ENCODE measurements around the gene LZTS2. TPM values are rescaled to one million over a fixed set of nuclear protein-coding genes. Genes with fewer than 3 reads are reported as not detected.

Gene LZTS2
- total RNA-seq, 4 donors from 2014 or later, result 51.5 to 123 (median 85.2) TPM

DNA sequence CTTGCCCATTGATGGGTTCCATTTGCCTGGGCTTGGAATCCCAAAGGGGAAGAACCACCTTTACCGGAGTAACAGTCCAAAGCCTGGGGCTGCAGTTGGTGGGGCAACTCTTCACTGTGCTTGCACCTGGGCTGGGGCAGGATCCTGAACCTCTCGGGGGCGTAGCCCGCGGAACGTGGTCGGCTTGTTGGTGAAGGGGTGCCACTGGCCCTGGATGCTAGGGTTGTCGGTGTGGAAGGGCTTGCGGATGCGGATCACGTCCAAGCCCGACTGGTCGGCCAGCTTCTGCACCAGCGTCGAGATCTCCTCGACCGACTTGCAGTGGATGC, 13.0 kb upstream of the LZTS2 start:
- peak overlapping the region; percentile 87 to 88 for H3K4me3 ChIP-seq
- intact Hi-C loops (cut with DNase I; ENCODE audit: low total_unique reads), result no loop called here
- peaks cover 6 to 20% of the 10 kb centered on the region in 2 donors for H3K4me1 ChIP-seq
- DNase-seq, result no peak
- no peaks in the 10 kb centered on the region for H3K27me3 ChIP-seq
- H3K9me3 ChIP-seq, result no peaks in the 10 kb centered on the region
- H3K27ac ChIP-seq, result peak overlapping the region; percentile 76 to 77
- no peak for TF ChIP-seq POLR2A (IDR thresholded peaks at IDR 0.05)
- H3K36me3 ChIP-seq, result no peaks in the 10 kb centered on the region

DNA sequence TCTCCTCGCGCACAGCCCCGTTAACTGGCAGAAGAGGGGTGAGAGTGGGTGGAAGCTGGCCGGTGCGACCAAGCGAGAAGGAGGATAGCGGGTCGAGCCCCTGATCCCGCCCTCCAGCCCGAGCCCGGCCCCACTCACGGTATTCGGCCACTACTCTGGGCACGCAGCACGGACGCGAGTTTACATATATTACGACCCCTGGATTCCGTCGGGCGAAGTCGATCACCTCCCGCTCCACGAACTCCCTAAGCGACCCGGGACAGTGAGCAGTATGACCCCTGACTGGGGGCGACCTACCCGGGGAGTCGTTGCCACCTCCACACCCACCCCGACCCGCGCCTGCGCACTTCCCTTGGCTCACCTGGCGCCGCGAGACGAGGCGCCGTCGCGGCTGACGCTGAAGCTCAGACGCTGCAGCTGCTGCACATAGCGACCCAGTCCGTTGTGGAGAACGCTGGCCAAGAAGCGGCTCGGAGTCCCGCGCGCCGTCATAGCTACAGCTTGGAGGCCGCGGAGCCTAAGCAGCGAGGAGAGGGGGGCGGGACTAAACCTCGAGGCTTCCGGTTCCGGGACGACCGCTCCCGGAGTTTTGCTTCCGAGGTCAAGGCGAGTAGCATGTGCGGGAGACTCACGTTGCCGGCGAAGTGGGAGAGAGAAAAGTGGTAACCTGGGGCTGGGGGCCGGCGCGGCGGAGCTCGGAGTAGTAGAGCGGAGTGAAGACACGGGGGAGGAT, 12.5 kb upstream of the LZTS2 start, which contains the start of the genes MRPL43 and TWNK:
TSS of gene MRPL43 (minus strand) at position 546 of the 733 bp plus-strand sequence. CDS start at position 492, 54 bp downstream.
TSS of gene TWNK (plus strand) at position 592 of the 733 bp plus-strand sequence. CDS start 668 bp downstream, outside the sequence.
- peak within 1 kb of the TSS; percentile 76 to 77 for H3K27ac ChIP-seq
- intact Hi-C loops (cut with DNase I; ENCODE audit: low total_unique reads), result no loop called here
- H3K4me1 ChIP-seq, result peaks cover 6 to 20% of the 10 kb centered on the region in 2 donors
- peak within 1 kb of the TSS; percentile 87 to 88 for H3K4me3 ChIP-seq
- TF ChIP-seq, protein P1, sequence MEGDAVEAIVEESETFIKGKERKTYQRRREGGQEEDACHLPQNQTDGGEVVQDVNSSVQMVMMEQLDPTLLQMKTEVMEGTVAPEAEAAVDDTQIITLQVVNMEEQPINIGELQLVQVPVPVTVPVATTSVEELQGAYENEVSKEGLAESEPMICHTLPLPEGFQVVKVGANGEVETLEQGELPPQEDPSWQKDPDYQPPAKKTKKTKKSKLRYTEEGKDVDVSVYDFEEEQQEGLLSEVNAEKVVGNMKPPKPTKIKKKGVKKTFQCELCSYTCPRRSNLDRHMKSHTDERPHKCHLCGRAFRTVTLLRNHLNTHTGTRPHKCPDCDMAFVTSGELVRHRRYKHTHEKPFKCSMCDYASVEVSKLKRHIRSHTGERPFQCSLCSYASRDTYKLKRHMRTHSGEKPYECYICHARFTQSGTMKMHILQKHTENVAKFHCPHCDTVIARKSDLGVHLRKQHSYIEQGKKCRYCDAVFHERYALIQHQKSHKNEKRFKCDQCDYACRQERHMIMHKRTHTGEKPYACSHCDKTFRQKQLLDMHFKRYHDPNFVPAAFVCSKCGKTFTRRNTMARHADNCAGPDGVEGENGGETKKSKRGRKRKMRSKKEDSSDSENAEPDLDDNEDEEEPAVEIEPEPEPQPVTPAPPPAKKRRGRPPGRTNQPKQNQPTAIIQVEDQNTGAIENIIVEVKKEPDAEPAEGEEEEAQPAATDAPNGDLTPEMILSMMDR (IDR thresholded peaks at IDR 0.05), result no peak
- TF ChIP-seq POLR2A (IDR thresholded peaks at IDR 0.05), result peak; percentile 24 to 55
- no peaks in the 10 kb centered on the region for H3K36me3 ChIP-seq
- no peaks in the 10 kb centered on the region for H3K9me3 ChIP-seq
- no peaks in the 10 kb centered on the region for H3K27me3 ChIP-seq
- peak; percentile 83 to 85 for DNase-seq

DNA sequence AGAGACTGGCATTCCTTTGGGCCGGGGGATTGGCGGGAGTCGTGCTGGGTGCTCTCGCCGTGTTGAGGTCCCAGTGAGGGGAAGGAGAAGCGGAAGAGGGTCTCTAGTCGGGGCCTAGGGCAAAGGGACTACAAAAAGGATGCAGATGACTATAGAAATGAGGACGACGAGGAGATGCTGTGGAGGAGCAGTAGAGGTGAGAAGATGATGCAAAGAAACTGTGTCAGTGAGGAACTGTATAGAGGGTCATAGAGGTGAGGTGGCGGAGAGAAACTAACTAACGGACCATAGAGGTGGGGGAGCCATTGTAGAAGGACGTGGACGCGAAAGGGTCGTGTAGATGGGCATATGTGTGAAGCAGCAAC, 11.9 kb upstream of the LZTS2 start:
- no peak for DNase-seq
- peaks cover 6 to 20% of the 10 kb centered on the region in 2 donors for H3K4me1 ChIP-seq
- H3K4me3 ChIP-seq, result peak overlapping the region; percentile 87 to 88
- H3K9me3 ChIP-seq, result no peaks in the 10 kb centered on the region
- no peaks in the 10 kb centered on the region for H3K36me3 ChIP-seq
- intact Hi-C loops (cut with DNase I; ENCODE audit: low total_unique reads), result no loop called here
- H3K27ac ChIP-seq, result peak overlapping the region; percentile 76 to 77
- TF ChIP-seq POLR2A (IDR thresholded peaks at IDR 0.05), result no peak
- TF ChIP-seq, protein P1 (IDR thresholded peaks at IDR 0.05), result no peak
- H3K27me3 ChIP-seq, result no peaks in the 10 kb centered on the region

DNA sequence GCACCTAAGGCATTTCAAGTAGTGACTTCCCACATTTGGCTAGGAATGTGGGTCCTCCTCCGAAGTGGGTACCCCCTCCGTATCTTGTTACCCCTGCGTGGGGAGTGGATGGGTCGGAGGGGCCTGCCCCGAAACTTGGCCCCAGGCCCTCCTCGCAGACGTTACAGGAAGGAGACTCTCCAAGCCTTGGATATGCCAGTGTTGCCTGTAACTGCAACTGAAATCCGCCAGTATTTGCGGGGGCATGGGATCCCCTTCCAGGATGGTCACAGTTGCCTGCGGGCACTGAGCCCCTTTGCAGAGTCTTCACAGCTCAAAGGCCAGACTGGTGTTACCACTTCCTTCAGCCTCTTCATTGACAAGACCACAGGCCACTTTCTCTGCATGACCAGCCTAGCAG, 11.4 kb upstream of the LZTS2 start:
- Histone ChIP-seq H3K4me3 (peak overlapping the region in 1 of 2 donors; percentile 87), H3K4me1 (peaks cover 6 to 20% of the 10 kb centered on the region in 2 donors), H3K36me3 (no peaks in the 10 kb centered on the region), H3K9me3 (no peaks in the 10 kb centered on the region), H3K27me3 (no peaks in the 10 kb centered on the region), H3K27ac (no peak overlapping the region)
- no peak for TF ChIP-seq POLR2A (IDR thresholded peaks at IDR 0.05)
- TF ChIP-seq, protein P1 (IDR thresholded peaks at IDR 0.05), result no peak
- no peak for DNase-seq
- intact Hi-C loops (cut with DNase I; ENCODE audit: low total_unique reads), result no loop called here

DNA sequence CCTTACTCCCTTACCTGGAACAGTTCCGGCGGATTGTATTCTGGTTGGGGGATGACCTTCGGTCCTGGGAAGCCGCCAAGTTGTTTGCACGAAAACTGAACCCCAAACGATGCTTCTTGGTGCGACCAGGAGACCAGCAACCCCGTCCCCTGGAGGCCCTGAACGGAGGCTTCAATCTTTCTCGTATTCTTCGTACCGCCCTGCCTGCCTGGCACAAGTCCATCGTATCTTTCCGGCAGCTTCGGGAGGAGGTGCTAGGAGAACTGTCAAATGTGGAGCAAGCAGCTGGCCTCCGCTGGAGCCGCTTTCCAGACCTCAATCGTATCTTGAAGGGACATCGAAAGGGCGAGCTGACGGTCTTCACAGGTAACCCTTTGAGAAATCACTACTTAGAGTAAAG, 10.5 kb upstream of the LZTS2 start:
- no peak for TF ChIP-seq POLR2A (IDR thresholded peaks at IDR 0.05)
- TF ChIP-seq, protein P1 (IDR thresholded peaks at IDR 0.05), result no peak
- no peaks in the 10 kb centered on the region for H3K9me3 ChIP-seq

More for the DNA sequence above, 10.5 kb upstream of the LZTS2 start:
- Histone ChIP-seq H3K36me3 (no peaks in the 10 kb centered on the region), H3K27me3 (no peaks in the 10 kb centered on the region), H3K27ac (no peak overlapping the region), H3K4me1 (peaks cover 6 to 20% of the 10 kb centered on the region in 2 donors), H3K4me3 (no peak overlapping the region)
- intact Hi-C loops (cut with DNase I; ENCODE audit: low total_unique reads), result no loop called here
- no peak for DNase-seq

All from uterus (tissue), 4 donors.